NT2/D1 (cell line): ENCODE measurements around the gene ECI2.
A peak's percentile ranks its signal among the peaks of the same experiment; 100 is the strongest.

ENCODE experiments used
- DNase-seq: peaks from one replicate; pipeline ENCODE4 v3.0.0-alpha.2; 2011; ENCODE audit warnings: low read depth, low spot score
- H3K27me3 ChIP-seq: 2 replicates; pipeline ENCODE4 v1.6.0; 2011; ENCODE audit warnings: mild to moderate bottlenecking; ENCODE audit not compliant: insufficient read length, insufficient read depth
- H3K36me3 ChIP-seq: 2 replicates; pipeline ENCODE4 v1.6.1; 2011; ENCODE audit warnings: mild to moderate bottlenecking, low read length, mixed read lengths; ENCODE audit not compliant: insufficient read depth, insufficient read length
- H3K4me1 ChIP-seq: 2 replicates; pipeline ENCODE4 v1.5.1; 2011; ENCODE audit not compliant: insufficient read depth, insufficient read length
- H3K4me3 ChIP-seq: 2 replicates; pipeline ENCODE4 v1.5.1; 2011; ENCODE audit warnings: low read depth; ENCODE audit not compliant: insufficient read length
- H3K9ac ChIP-seq: 2 replicates; pipeline ENCODE4 v1.6.0; 2011; ENCODE audit warnings: low read depth; ENCODE audit not compliant: insufficient read length
- H3K9me3 ChIP-seq: 2 replicates; pipeline ENCODE4 v1.5.1; 2011; ENCODE audit warnings: mild to moderate bottlenecking, low read length; ENCODE audit not compliant: insufficient read depth
- SUZ12 ChIP-seq: IDR thresholded peaks from 2 replicates; pipeline ENCODE4 v1.6.1; 2011; ENCODE audit not compliant: insufficient read length, insufficient read depth; ENCODE audit errors: extremely low read depth
- YY1 ChIP-seq: IDR thresholded peaks from 2 replicates; pipeline ENCODE4 v1.6.1; 2011; ENCODE audit not compliant: insufficient read length, insufficient read depth
- ZNF274 ChIP-seq: IDR thresholded peaks from 2 replicates; pipeline ENCODE4 v1.6.1; 2011; ENCODE audit warnings: mild to moderate bottlenecking, low read depth, low read length

The ECI2 gene

GRCh38 chr6:4163408-4164116, 28.2 kb upstream of the ECI2 start:
- no peaks in the 10 kb centered on the region for H3K4me1 ChIP-seq
- H3K4me3 ChIP-seq = no peak overlapping the region
- no peak for TF ChIP-seq SUZ12
- no peak for TF ChIP-seq YY1
- no peak for TF ChIP-seq ZNF274
- peaks cover 15% of the 10 kb centered on the region for H3K9me3 ChIP-seq
- no peaks in the 10 kb centered on the region for H3K36me3 ChIP-seq
- DNase-seq = no peak
- no peaks in the 10 kb centered on the region for H3K27me3 ChIP-seq
- no peak overlapping the region for H3K9ac ChIP-seq

GRCh38 chr6:4162370-4162769, 27.0 kb upstream of the ECI2 start:
- no peak for TF ChIP-seq SUZ12
- TF ChIP-seq YY1 = no peak
- TF ChIP-seq ZNF274 = no peak
- no peak for DNase-seq
- Histone ChIP-seq H3K9me3 (peaks cover 4% of the 10 kb centered on the region), H3K9ac (no peak overlapping the region), H3K27me3 (no peaks in the 10 kb centered on the region), H3K4me1 (no peaks in the 10 kb centered on the region), H3K36me3 (no peaks in the 10 kb centered on the region), H3K4me3 (no peak overlapping the region)

GRCh38 chr6:4159491-4159890, 24.1 kb upstream of the ECI2 start:
- no peaks in the 10 kb centered on the region for H3K9me3 ChIP-seq
- DNase-seq = no peak
- no peak overlapping the region for H3K4me3 ChIP-seq
- H3K4me1 ChIP-seq = no peaks in the 10 kb centered on the region
- no peak overlapping the region for H3K9ac ChIP-seq
- no peaks in the 10 kb centered on the region for H3K27me3 ChIP-seq
- H3K36me3 ChIP-seq = no peaks in the 10 kb centered on the region
- no peak for TF ChIP-seq ZNF274
- TF ChIP-seq SUZ12 = no peak
- no peak for TF ChIP-seq YY1

- H3K9me3 ChIP-seq = no peaks in the 10 kb centered on the region
- H3K9ac ChIP-seq = no peak overlapping the region
- no peaks in the 10 kb centered on the region for H3K27me3 ChIP-seq
- no peak for TF ChIP-seq YY1
- no peak for TF ChIP-seq SUZ12
- no peak for TF ChIP-seq ZNF274
- no peaks in the 10 kb centered on the region for H3K36me3 ChIP-seq
- H3K4me3 ChIP-seq = no peak overlapping the region
- no peak for DNase-seq
- H3K4me1 ChIP-seq = no peaks in the 10 kb centered on the region
Observed at GRCh38 chr6:4157506-4157905, 22.1 kb upstream of the ECI2 start.

GRCh38 chr6:4155848-4156466, 20.6 kb upstream of the ECI2 start:
- no peaks in the 10 kb centered on the region for H3K27me3 ChIP-seq
- H3K9ac ChIP-seq = no peak overlapping the region
- no peaks in the 10 kb centered on the region for H3K9me3 ChIP-seq
- DNase-seq = peak; percentile 70
- H3K4me1 ChIP-seq = no peaks in the 10 kb centered on the region
- no peaks in the 10 kb centered on the region for H3K36me3 ChIP-seq
- no peak for TF ChIP-seq YY1
- no peak for TF ChIP-seq ZNF274
- no peak for TF ChIP-seq SUZ12
- H3K4me3 ChIP-seq = no peak overlapping the region

GRCh38 chr6:4153514-4153985, 18.2 kb upstream of the ECI2 start:
- TF ChIP-seq ZNF274 (no peak), YY1 (no peak), SUZ12 (no peak)

GRCh38 chr6:4145083-4145482, 9.7 kb upstream of the ECI2 start:
- Histone ChIP-seq H3K36me3 (no peaks in the 10 kb centered on the region), H3K27me3 (no peaks in the 10 kb centered on the region), H3K4me3 (no peak overlapping the region), H3K4me1 (no peaks in the 10 kb centered on the region), H3K9me3 (no peaks in the 10 kb centered on the region), H3K9ac (no peak overlapping the region)
- DNase-seq = no peak
- no peak for TF ChIP-seq YY1
- no peak for TF ChIP-seq ZNF274
- TF ChIP-seq SUZ12 = no peak

More at GRCh38 chr6:4153514-4153985, 18.2 kb upstream of the ECI2 start:
- Histone ChIP-seq H3K27me3 (no peaks in the 10 kb centered on the region), H3K4me1 (no peaks in the 10 kb centered on the region), H3K9ac (no peak overlapping the region), H3K4me3 (no peak overlapping the region), H3K36me3 (no peaks in the 10 kb centered on the region), H3K9me3 (no peaks in the 10 kb centered on the region)
- no peak for DNase-seq
